Islet of Langerhans (tissue), 1 donor: ENCODE results near the gene RAB3IL1.
"Not testable (repeated sequence)": the region's sequence is repeated elsewhere in the genome, so short reads cannot be mapped to it uniquely, and the experiment has no call there.

ENCODE experiments used
- FAIRE-seq: peaks from one replicate; lab custom pipeline; 2011; peaks lifted over from hg19 to GRCh38; lab: Jason Lieb, UNC

RAB3IL1 gene

GRCh38 chr11:61917334-61918109 lies at the start of gene RAB3IL1:
Gene RAB3IL1 (minus strand): TSS chr11:61917566. CDS start chr11:61917367, 199 bp downstream.
- no peak for FAIRE-seq

- FAIRE-seq, result no peak
Observed at GRCh38 chr11:61966734-61967115, 49.4 kb upstream of the RAB3IL1 start.

GRCh38 chr11:61964666-61965271 lies 47.4 kb upstream of the RAB3IL1 start:
- not testable (repeated sequence) for FAIRE-seq

- FAIRE-seq, result no peak
Observed at GRCh38 chr11:61964058-61964665, 46.8 kb upstream of the RAB3IL1 start.

- no peak for FAIRE-seq
Observed at GRCh38 chr11:61963282-61964057, 46.1 kb upstream of the RAB3IL1 start.

- no peak for FAIRE-seq
Observed at GRCh38 chr11:61963016-61963281, 45.6 kb upstream of the RAB3IL1 start.

- no peak for FAIRE-seq
Observed at GRCh38 chr11:61962213-61963015, 45.0 kb upstream of the RAB3IL1 start.

GRCh38 chr11:61961570-61962212 lies 44.3 kb upstream of the RAB3IL1 start:
- FAIRE-seq, result no peak

GRCh38 chr11:61960532-61960931 lies 43.2 kb upstream of the RAB3IL1 start:
- FAIRE-seq, result no peak

GRCh38 chr11:61959678-61960077 lies 42.3 kb upstream of the RAB3IL1 start:
- FAIRE-seq, result no peak

- no peak for FAIRE-seq
Observed at GRCh38 chr11:61959114-61959513, 41.7 kb upstream of the RAB3IL1 start.

- no peak for FAIRE-seq
Observed at GRCh38 chr11:61958590-61958989, 41.2 kb upstream of the RAB3IL1 start.

GRCh38 chr11:61957021-61957770 lies 39.8 kb upstream of the RAB3IL1 start:
- no peak for FAIRE-seq

GRCh38 chr11:61956191-61957020 lies 39.0 kb upstream of the RAB3IL1 start:
- no peak for FAIRE-seq

- FAIRE-seq, result no peak
Observed at GRCh38 chr11:61955422-61956135, 38.2 kb upstream of the RAB3IL1 start.

- FAIRE-seq, result no peak
Observed at GRCh38 chr11:61954851-61955421, 37.6 kb upstream of the RAB3IL1 start.

- FAIRE-seq, result no peak
Observed at GRCh38 chr11:61954106-61954850, 36.9 kb upstream of the RAB3IL1 start.

GRCh38 chr11:61953632-61954031 lies 36.3 kb upstream of the RAB3IL1 start:
- FAIRE-seq, result not testable (repeated sequence)
